Gastrocnemius medialis (tissue), 4 donors: ENCODE data around the gene POP5. TPM values are rescaled to one million over a fixed set of nuclear protein-coding genes. Genes with fewer than 3 reads are reported as not detected.

Experiments
- ATAC-seq, 2 donors: fragments of 150-250 bp; one replicate each; pipeline ENCODE4 v1.9.1; 2016
- DNase-seq, 2 donors: peaks; one replicate each; pipeline ENCODE4 v3.0.0-alpha.2; 2019
- H3K27ac ChIP-seq, 4 donors: fragments of 200-600 bp; sonication (generic); 1 replicate in 1 of 4; 2 replicates in 3 of 4; pipeline ENCODE4 v1.5.1; 2016 to 2018; ENCODE audit warnings: mild to moderate bottlenecking in 2 of 4, moderate library complexity in 1 of 4
- H3K27me3 ChIP-seq, 3 donors: fragments of 200-600 bp; sonication (generic) in 2 of 3; 1 replicate in 1 of 3; 2 replicates in 2 of 3; pipeline versions ENCODE4 v1.5.1 to v1.6.0; 2016 to 2019; ENCODE audit warnings: mild to moderate bottlenecking in 1 of 3, moderate library complexity in 1 of 3
- H3K36me3 ChIP-seq, 2 donors: fragments of 200-600 bp; sonication (generic) in 1 of 2; one replicate each; pipeline ENCODE4 v1.5.1; 2017 to 2018
- H3K4me1 ChIP-seq, 2 donors: fragments of 200-600 bp; sonication (generic) in 1 of 2; one replicate each; pipeline ENCODE4 v1.5.1; 2016 to 2017; ENCODE audit warnings: mild to moderate bottlenecking in 2 of 2
- H3K4me3 ChIP-seq, 4 donors: fragments of 200-600 bp; sonication (generic) in 3 of 4; 1 replicate in 1 of 4; 2 replicates in 3 of 4; pipeline ENCODE4 v1.5.1; 2016 to 2019; ENCODE audit warnings: mild to moderate bottlenecking in 2 of 4
- H3K9me3 ChIP-seq, 3 donors: fragments of 200-600 bp; sonication (generic) in 2 of 3; 1 replicate in 1 of 3; 2 replicates in 2 of 3; pipeline ENCODE4 v1.5.1; 2016 to 2019
- CTCF ChIP-seq, 5 experiments: fragments of 450-650 bp in 3 of 5; fragments of 200-600 bp in 2 of 5; sonication (generic) in 2 of 5; IDR thresholded peaks in 4 of 5; conservative IDR thresholded peaks in 1 of 5; 1 replicate in 4 of 5; 2 replicates in 1 of 5; pipeline ENCODE4 v1.5.1; 2016 to 2019; ENCODE audit warnings: antibody characterized with exemption in 5 of 5, mild to moderate bottlenecking in 3 of 5, moderate library complexity in 3 of 5
- POLR2A ChIP-seq, 2 donors: fragments of 450-650 bp; IDR thresholded peaks; one replicate each; pipeline ENCODE4 v1.6.1; 2017; ENCODE audit warnings: antibody characterized with exemption in 2 of 2, mild to moderate bottlenecking in 2 of 2, moderate library complexity in 2 of 2
- in situ Hi-C, 4 donors: fragments of 200-750 bp; cut with MboI; loops; one replicate each; pipeline versions ENCODE4 v1.15.0 to v1.8.0; 2017; ENCODE audit warnings: low sequenced_read_pairs in 4 of 4
- intact Hi-C: fragments of 100-400 bp; cut with DNase I; formaldehyde crosslinking; loops from one replicate; pipeline ENCODE4 v1.15.1; 2023; ENCODE audit warnings: low total_unique reads
- total RNA-seq, 4 donors: library from RNA; depleted of rRNA; stranded (reverse); fragments of >200 nt; gene quantifications; one replicate each; pipeline versions ENCODE4 v1.1.0 to v1.2.3, GENCODE V29; 2016

POP5 gene
- total RNA-seq, 4 donors from 2014 or later = 12.2 to 23.3 (median 15.2) TPM

- ATAC-seq (peak; percentile 13 to 27), DNase-seq (peak; percentile 45 to 58)
- Histone ChIP-seq H3K4me1 (peaks cover 10 to 18% of the 10 kb centered on the region in 2 donors), H3K27ac (no peak overlapping the region), H3K4me3 (no peak overlapping the region), H3K27me3 (no peaks in the 10 kb centered on the region), H3K9me3 (no peaks in the 10 kb centered on the region), H3K36me3 (peaks cover 0 to 13% of the 10 kb centered on the region in 2 donors)
- in situ Hi-C loops = loop anchor here (5.0 to 10.0 kb wide), 3 partner anchors 61 to 131 kb away; partner anchors contain the start of genes UNC119B (in 4 of the 4) and CABP1 (in 1 of the 4)
- intact Hi-C loops = loop anchor here (1.0 to 10.0 kb wide), 10 partner anchors 46 to 527 kb away; partner anchors contain the start of genes C12orf43, DYNLL1 and SPPL3
- TF ChIP-seq POLR2A (IDR thresholded peaks at IDR 0.05) (no peak), CTCF (IDR thresholded peaks at IDR 0.05 in 4 of 5, conservative IDR thresholded peaks at IDR 0.05 in 1 of 5) (peak; percentile 89 to 95 (median 93))
Observed at GRCh38 chr12:120583478-120584030, 2.4 kb upstream of the POP5 start.

GRCh38 chr12:120581998-120582397 is 796 bp upstream of the POP5 start:
- Histone ChIP-seq H3K27ac (peak overlapping the region in 3 of 4 donors; percentile 68 to 86 (median 83)), H3K4me1 (peaks cover 6 to 14% of the 10 kb centered on the region in 2 donors), H3K27me3 (no peaks in the 10 kb centered on the region), H3K36me3 (peaks cover 0 to 29% of the 10 kb centered on the region in 2 donors), H3K9me3 (no peaks in the 10 kb centered on the region), H3K4me3 (peak overlapping the region; percentile 84 to 94 (median 92))
- TF ChIP-seq CTCF (IDR thresholded peaks at IDR 0.05 in 4 of 5, conservative IDR thresholded peaks at IDR 0.05 in 1 of 5) = no peak
- TF ChIP-seq POLR2A (IDR thresholded peaks at IDR 0.05) = no peak
- DNase-seq = no peak
- in situ Hi-C loops (loop anchor here (5.0 to 10.0 kb wide), 3 partner anchors 63 to 133 kb away; partner anchors contain the start of genes UNC119B (in 4 of the 4) and CABP1 (in 1 of the 4)), intact Hi-C loops (loop anchor here (1.0 to 10.0 kb wide), 8 partner anchors 45 to 515 kb away; partner anchors contain the start of genes C12orf43, DYNLL1 and SPPL3)
- ATAC-seq = no peak

- H3K36me3 ChIP-seq = peaks cover 0 to 57% of the 10 kb centered on the region in 2 donors
- ATAC-seq = no peak
Observed at GRCh38 chr12:120579179-120579578, 2.0 kb downstream of the POP5 start.

GRCh38 chr12:120574106-120574505 is 7.1 kb downstream of the POP5 start:
- Histone ChIP-seq H3K27me3 (no peaks in the 10 kb centered on the region), H3K27ac (peak overlapping the region in 2 of 4 donors; percentile 55 to 62)
- in situ Hi-C loops = no loop called here

More at GRCh38 chr12:120579179-120579578, 2.0 kb downstream of the POP5 start:
- H3K4me3 ChIP-seq = no peak overlapping the region
- H3K27ac ChIP-seq = no peak overlapping the region
- no peak for DNase-seq
- no peaks in the 10 kb centered on the region for H3K9me3 ChIP-seq
- in situ Hi-C loops = no loop called here
- TF ChIP-seq POLR2A (IDR thresholded peaks at IDR 0.05) (no peak), CTCF (IDR thresholded peaks at IDR 0.05 in 4 of 5, conservative IDR thresholded peaks at IDR 0.05 in 1 of 5) (no peak)
- H3K27me3 ChIP-seq = no peaks in the 10 kb centered on the region
- intact Hi-C loops = no loop called here
- peaks cover 6 to 7% of the 10 kb centered on the region in 2 donors for H3K4me1 ChIP-seq

More at GRCh38 chr12:120574106-120574505, 7.1 kb downstream of the POP5 start:
- Histone ChIP-seq H3K4me3 (no peak overlapping the region), H3K4me1 (no peaks in the 10 kb centered on the region), H3K9me3 (no peaks in the 10 kb centered on the region), H3K36me3 (peaks cover 0 to 100% of the 10 kb centered on the region in 2 donors)
- no peak for DNase-seq
- TF ChIP-seq POLR2A (IDR thresholded peaks at IDR 0.05) (no peak), CTCF (IDR thresholded peaks at IDR 0.05 in 4 of 5, conservative IDR thresholded peaks at IDR 0.05 in 1 of 5) (no peak)
- intact Hi-C loops = no loop called here
- ATAC-seq = no peak
